ENCODE results near the gene KIF5C. TPM values are rescaled to one million over a fixed set of nuclear protein-coding genes. Genes with fewer than 3 reads are reported as not detected.
A peak's percentile ranks its signal among the peaks of the same experiment; 100 is the strongest.

Gene KIF5C
- total RNA-seq, 1 donor from 2014 or later, result 26.8 TPM

DNA sequence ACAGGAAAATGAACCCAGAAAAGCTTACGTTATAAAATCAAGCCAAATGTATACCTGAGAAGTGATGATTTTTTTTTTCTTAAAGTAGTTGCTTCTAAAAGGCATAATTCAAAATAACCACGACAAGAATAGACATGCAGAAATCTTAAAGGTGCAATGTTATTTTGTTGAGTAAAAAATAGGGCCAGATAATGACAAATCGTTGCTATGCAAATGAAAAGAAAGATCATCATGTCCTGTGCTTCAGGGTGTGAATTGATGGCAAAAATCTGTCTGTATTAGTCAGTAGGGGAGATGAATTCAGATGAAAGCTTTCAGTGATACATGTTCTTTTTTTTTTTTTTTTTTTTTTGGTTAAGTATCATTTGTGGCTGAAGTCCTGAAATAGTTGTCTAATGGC is 187.5 kb downstream of the KIF5C start:
- TF ChIP-seq, protein P1, sequence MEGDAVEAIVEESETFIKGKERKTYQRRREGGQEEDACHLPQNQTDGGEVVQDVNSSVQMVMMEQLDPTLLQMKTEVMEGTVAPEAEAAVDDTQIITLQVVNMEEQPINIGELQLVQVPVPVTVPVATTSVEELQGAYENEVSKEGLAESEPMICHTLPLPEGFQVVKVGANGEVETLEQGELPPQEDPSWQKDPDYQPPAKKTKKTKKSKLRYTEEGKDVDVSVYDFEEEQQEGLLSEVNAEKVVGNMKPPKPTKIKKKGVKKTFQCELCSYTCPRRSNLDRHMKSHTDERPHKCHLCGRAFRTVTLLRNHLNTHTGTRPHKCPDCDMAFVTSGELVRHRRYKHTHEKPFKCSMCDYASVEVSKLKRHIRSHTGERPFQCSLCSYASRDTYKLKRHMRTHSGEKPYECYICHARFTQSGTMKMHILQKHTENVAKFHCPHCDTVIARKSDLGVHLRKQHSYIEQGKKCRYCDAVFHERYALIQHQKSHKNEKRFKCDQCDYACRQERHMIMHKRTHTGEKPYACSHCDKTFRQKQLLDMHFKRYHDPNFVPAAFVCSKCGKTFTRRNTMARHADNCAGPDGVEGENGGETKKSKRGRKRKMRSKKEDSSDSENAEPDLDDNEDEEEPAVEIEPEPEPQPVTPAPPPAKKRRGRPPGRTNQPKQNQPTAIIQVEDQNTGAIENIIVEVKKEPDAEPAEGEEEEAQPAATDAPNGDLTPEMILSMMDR (IDR thresholded peaks at IDR 0.05; ENCODE audit: unreplicated experiment), result no peak
- peaks cover 47% of the 10 kb centered on the region for H3K4me1 Mint-ChIP-seq (ENCODE audit: low read depth)
- peaks cover 5% of the 10 kb centered on the region for H3K9me3 Mint-ChIP-seq (ENCODE audit: low read depth)
- H3K4me3 Mint-ChIP-seq (ENCODE audit: low read depth), result no peak overlapping the region
- H3K27me3 Mint-ChIP-seq, result no peaks in the 10 kb centered on the region
- H3K27ac Mint-ChIP-seq, result peak overlapping the region; percentile 59
- peaks cover 10% of the 10 kb centered on the region for H3K36me3 Mint-ChIP-seq (ENCODE audit: insufficient read depth)
- DNase-seq (ENCODE audit: low spot score, unreplicated experiment), result no peak

GRCh38 chr2:149063177-149063576 is 188.2 kb downstream of the KIF5C start:
- TF ChIP-seq, protein P1 (IDR thresholded peaks at IDR 0.05; ENCODE audit: unreplicated experiment), result no peak
- no peak overlapping the region for H3K4me3 Mint-ChIP-seq (ENCODE audit: low read depth)
- peaks cover 50% of the 10 kb centered on the region for H3K4me1 Mint-ChIP-seq (ENCODE audit: low read depth)
- peaks cover 5% of the 10 kb centered on the region for H3K9me3 Mint-ChIP-seq (ENCODE audit: low read depth)
- peak overlapping the region; percentile 3 for H3K27ac Mint-ChIP-seq
- no peaks in the 10 kb centered on the region for H3K27me3 Mint-ChIP-seq
- H3K36me3 Mint-ChIP-seq (ENCODE audit: insufficient read depth), result peaks cover 8% of the 10 kb centered on the region
- no peak for DNase-seq (ENCODE audit: low spot score, unreplicated experiment)

- Mint-ChIP-seq H3K27ac (peak overlapping the region; percentile 94), H3K4me1 (ENCODE audit: low read depth) (peaks cover 60% of the 10 kb centered on the region), H3K4me3 (ENCODE audit: low read depth) (no peak overlapping the region), H3K27me3 (no peaks in the 10 kb centered on the region), H3K36me3 (ENCODE audit: insufficient read depth) (peaks cover 10% of the 10 kb centered on the region), H3K9me3 (ENCODE audit: low read depth) (peaks cover 5% of the 10 kb centered on the region)
- DNase-seq (ENCODE audit: low spot score, unreplicated experiment), result no peak
- TF ChIP-seq, protein P1 (IDR thresholded peaks at IDR 0.05; ENCODE audit: unreplicated experiment), result no peak
These were observed 189.4 kb downstream of the KIF5C start for GRCh38 chr2:149064365-149064841.

GRCh38 chr2:149064856-149065630 is 190.0 kb downstream of the KIF5C start:
- Mint-ChIP-seq H3K27ac (peak overlapping the region; percentile 94), H3K36me3 (ENCODE audit: insufficient read depth) (peaks cover 8% of the 10 kb centered on the region), H3K27me3 (no peaks in the 10 kb centered on the region), H3K9me3 (ENCODE audit: low read depth) (peaks cover 5% of the 10 kb centered on the region), H3K4me1 (ENCODE audit: low read depth) (peaks cover 61% of the 10 kb centered on the region), H3K4me3 (ENCODE audit: low read depth) (no peak overlapping the region)
- no peak for DNase-seq (ENCODE audit: low spot score, unreplicated experiment)
- TF ChIP-seq, protein P1 (IDR thresholded peaks at IDR 0.05; ENCODE audit: unreplicated experiment), result no peak

DNA sequence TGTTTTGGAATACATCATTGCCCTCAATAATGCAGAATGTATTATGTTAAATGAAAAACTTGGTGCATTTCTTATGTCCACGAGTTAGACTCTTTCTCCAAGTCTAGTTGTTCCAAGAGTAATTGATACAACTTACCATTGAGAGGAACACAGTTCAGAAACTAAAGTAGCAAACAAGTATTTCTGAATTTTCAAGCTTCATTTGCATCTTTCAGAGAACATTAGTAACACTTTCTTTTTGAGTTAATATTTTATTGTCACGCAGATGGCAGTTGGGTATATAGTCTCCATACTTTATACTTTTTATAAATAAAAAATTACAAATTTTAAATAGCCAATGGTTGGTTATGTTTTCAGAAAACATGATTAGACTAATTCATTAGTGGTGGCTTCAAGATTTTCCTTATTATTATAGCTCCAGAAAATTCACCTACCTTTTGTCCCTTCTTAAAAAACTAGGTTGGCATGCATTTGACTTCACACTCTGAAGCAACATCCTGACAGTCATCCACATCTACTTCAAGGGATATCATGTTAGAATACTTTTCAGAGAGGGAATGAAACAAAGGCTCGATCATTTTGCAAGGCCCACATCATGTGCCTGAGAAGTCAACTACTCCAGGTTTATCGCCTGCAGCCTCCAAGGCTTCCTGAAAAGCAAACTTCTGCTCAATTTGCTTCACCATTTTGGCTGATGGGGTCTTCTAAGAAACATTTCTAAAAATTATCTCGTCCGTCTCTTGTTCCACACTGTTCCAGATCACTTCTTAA is 193.4 kb downstream of the KIF5C start:
- no peak for DNase-seq (ENCODE audit: low spot score, unreplicated experiment)
- TF ChIP-seq, protein P1 (IDR thresholded peaks at IDR 0.05; ENCODE audit: unreplicated experiment), result no peak
- H3K4me3 Mint-ChIP-seq (ENCODE audit: low read depth), result no peak overlapping the region
- peaks cover 5% of the 10 kb centered on the region for H3K9me3 Mint-ChIP-seq (ENCODE audit: low read depth)
- no peaks in the 10 kb centered on the region for H3K27me3 Mint-ChIP-seq
- peaks cover 14% of the 10 kb centered on the region for H3K36me3 Mint-ChIP-seq (ENCODE audit: insufficient read depth)
- H3K4me1 Mint-ChIP-seq (ENCODE audit: low read depth), result peaks cover 70% of the 10 kb centered on the region
- peak overlapping the region; percentile 96 for H3K27ac Mint-ChIP-seq

Data from progenitor cell of endocrine pancreas (in vitro differentiated cells).